ENCODE results near the gene APOA5. TPM values are rescaled to one million over a fixed set of nuclear protein-coding genes. Genes with fewer than 3 reads are reported as not detected.

Gene APOA5
- total and polyA plus RNA-seq, 2 of the 13 experiments (the other 11 are each of a cell fraction or from before 2014, with no cell fraction given): 44.0 to 49.1 TPM

DNA sequence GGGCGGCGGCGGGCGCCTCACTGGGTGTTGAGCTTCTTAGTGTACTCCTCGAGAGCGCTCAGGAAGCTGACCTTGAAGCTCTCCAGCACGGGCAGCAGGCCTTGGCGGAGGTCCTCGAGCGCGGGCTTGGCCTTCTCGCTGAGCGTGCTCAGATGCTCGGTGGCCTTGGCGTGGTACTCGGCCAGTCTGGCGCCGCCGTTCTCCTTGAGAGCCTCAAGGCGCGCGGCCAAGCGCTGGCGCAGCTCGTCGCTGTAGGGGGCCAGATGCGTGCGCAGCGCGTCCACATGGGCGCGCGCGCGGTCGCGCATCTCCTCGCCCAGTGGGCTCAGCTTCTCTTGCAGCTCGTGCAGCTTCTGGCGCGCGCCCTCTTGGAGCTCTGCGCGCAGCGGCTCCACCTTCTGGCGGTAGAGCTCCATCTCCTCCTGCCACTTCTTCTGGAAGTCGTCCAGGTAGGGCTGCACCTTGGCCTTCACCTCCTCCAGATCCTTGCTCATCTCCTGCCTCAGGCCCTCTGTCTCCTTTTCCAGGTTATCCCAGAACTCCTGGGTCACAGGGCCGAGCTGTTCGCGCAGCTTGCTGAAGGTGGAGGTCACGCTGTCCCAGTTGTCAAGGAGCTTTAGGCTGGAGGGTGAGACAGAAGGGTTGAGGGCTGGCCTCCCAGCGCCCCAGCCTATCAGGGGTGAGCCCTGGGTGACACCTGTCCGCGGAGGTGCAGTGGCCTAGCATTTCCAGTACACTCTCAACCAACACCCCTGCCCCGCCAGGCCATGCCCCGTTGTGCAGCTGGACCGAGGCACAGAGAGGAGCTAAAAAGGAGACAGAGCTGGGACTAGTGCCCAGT is 44.3 kb upstream of the APOA5 start (continued):
- TF ChIP-seq ZNF574 (CRISPR knock-in tag; IDR thresholded peaks at IDR 0.05) (no peak; the same call in 1 of the 2 replicates), ZBTB33 (CRISPR knock-in tag; IDR thresholded peaks at IDR 0.05) (no peak; the same call in 1 of the 2 replicates), MXD4 (CRISPR knock-in tag; IDR thresholded peaks at IDR 0.05) (no peak; the same call in 1 of the 2 replicates), ZNF747 (CRISPR knock-in tag; IDR thresholded peaks at IDR 0.05; ENCODE audit: borderline replicate concordance) (peak; percentile 66; the same call in 1 of the 2 replicates), ZNF251 (CRISPR knock-in tag; IDR thresholded peaks at IDR 0.05) (no peak), KLF12 (CRISPR knock-in tag; IDR thresholded peaks at IDR 0.05; ENCODE audit: borderline replicate concordance) (no peak), ZBTB7B (CRISPR knock-in tag; IDR thresholded peaks at IDR 0.05) (peak; percentile 45), ASH2L (IDR thresholded peaks at IDR 0.05; ENCODE audit: insufficient read length, low read depth, low read length) (peak; percentile 45), ZMYM2 (CRISPR knock-in tag; IDR thresholded peaks at IDR 0.05) (0 out of 2 replicates have a peak, but pooled peaks have one; percentile 33), ARID3A (IDR thresholded peaks at IDR 0.05; ENCODE audit: low read depth, low read length) (no peak), ZNF850 (CRISPR knock-in tag; conservative IDR thresholded peaks at IDR 0.05) (no peak), ZNF317 (CRISPR knock-in tag; IDR thresholded peaks at IDR 0.05) (no peak), KLF6 (CRISPR knock-in tag; IDR thresholded peaks at IDR 0.05) (0 out of 2 replicates have a peak, but pooled peaks have one; percentile 35), THAP11 (CRISPR knock-in tag; IDR thresholded peaks at IDR 0.05) (0 out of 2 replicates have a peak, but pooled peaks have one; percentile 12), TRIM24 (CRISPR knock-in tag; IDR thresholded peaks at IDR 0.05) (no peak)
- TF ChIP-seq, protein P1, sequence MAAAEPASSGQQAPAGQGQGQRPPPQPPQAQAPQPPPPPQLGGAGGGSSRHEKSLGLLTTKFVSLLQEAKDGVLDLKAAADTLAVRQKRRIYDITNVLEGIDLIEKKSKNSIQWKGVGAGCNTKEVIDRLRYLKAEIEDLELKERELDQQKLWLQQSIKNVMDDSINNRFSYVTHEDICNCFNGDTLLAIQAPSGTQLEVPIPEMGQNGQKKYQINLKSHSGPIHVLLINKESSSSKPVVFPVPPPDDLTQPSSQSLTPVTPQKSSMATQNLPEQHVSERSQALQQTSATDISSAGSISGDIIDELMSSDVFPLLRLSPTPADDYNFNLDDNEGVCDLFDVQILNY (CRISPR knock-in tag; conservative IDR thresholded peaks at IDR 0.05): no peak
- TF ChIP-seq, protein P2, sequence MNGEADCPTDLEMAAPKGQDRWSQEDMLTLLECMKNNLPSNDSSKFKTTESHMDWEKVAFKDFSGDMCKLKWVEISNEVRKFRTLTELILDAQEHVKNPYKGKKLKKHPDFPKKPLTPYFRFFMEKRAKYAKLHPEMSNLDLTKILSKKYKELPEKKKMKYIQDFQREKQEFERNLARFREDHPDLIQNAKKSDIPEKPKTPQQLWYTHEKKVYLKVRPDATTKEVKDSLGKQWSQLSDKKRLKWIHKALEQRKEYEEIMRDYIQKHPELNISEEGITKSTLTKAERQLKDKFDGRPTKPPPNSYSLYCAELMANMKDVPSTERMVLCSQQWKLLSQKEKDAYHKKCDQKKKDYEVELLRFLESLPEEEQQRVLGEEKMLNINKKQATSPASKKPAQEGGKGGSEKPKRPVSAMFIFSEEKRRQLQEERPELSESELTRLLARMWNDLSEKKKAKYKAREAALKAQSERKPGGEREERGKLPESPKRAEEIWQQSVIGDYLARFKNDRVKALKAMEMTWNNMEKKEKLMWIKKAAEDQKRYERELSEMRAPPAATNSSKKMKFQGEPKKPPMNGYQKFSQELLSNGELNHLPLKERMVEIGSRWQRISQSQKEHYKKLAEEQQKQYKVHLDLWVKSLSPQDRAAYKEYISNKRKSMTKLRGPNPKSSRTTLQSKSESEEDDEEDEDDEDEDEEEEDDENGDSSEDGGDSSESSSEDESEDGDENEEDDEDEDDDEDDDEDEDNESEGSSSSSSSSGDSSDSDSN (CRISPR knock-in tag; IDR thresholded peaks at IDR 0.05): peak; percentile 85

Measured in HepG2 (cell line).